ENCODE results near the gene CNDP1.
"Not testable (repeated sequence)": the region's sequence is repeated elsewhere in the genome, so short reads cannot be mapped to it uniquely, and the experiment has no call there.

CNDP1 gene

GRCh38 chr18:74497324-74497676 lies 37.0 kb upstream of the CNDP1 start:
- H3K27ac ChIP-seq = peak overlapping the region; percentile 81 to 92
- H3K4me3 ChIP-seq = peak overlapping the region; percentile 68 to 96
- H3K9me3 ChIP-seq = no peaks in the 10 kb centered on the region
- DNase-seq = no peak
- TF ChIP-seq CTCF (IDR thresholded peaks at IDR 0.05) = no peak
- H3K4me1 ChIP-seq = peaks cover 0 to 21% (median 13%) of the 10 kb centered on the region in 4 donors
- no peaks in the 10 kb centered on the region for H3K27me3 ChIP-seq
- intact Hi-C loops (cut with DNase I; ENCODE audit: low total_unique reads) = loop anchor here (2.0 to 5.0 kb wide), 3 partner anchors 100 to 350 kb away; partner anchors contain the start of genes CYB5A, FBXO15 and ZNF407
- peaks cover 13 to 20% (median 17%) of the 10 kb centered on the region in 3 donors for H3K36me3 ChIP-seq

- no peak overlapping the region for H3K4me3 ChIP-seq
- H3K36me3 ChIP-seq = peaks cover 18 to 25% (median 22%) of the 10 kb centered on the region in 3 donors
- no peak overlapping the region for H3K27ac ChIP-seq
- no peaks in the 10 kb centered on the region for H3K9me3 ChIP-seq
- TF ChIP-seq CTCF (IDR thresholded peaks at IDR 0.05) = no peak
- no peak for DNase-seq
- intact Hi-C loops (cut with DNase I; ENCODE audit: low total_unique reads) = loop anchor here (2.0 to 5.0 kb wide), 3 partner anchors 99 to 351 kb away; partner anchors contain the start of genes CYB5A, FBXO15 and ZNF407
- H3K4me1 ChIP-seq = peaks cover 0 to 21% (median 13%) of the 10 kb centered on the region in 4 donors
- no peaks in the 10 kb centered on the region for H3K27me3 ChIP-seq
Measured at GRCh38 chr18:74497778-74498177, 36.5 kb upstream of the CNDP1 start.

GRCh38 chr18:74498712-74499627 lies 35.3 kb upstream of the CNDP1 start:
- Histone ChIP-seq H3K9me3 (no peaks in the 10 kb centered on the region), H3K27ac (no peak overlapping the region), H3K4me1 (peaks cover 0 to 21% (median 13%) of the 10 kb centered on the region in 4 donors), H3K36me3 (peaks cover 30 to 37% (median 32%) of the 10 kb centered on the region in 3 donors), H3K4me3 (no peak overlapping the region), H3K27me3 (no peaks in the 10 kb centered on the region)
- no peak for TF ChIP-seq CTCF (IDR thresholded peaks at IDR 0.05)
- intact Hi-C loops (cut with DNase I; ENCODE audit: low total_unique reads) = loop anchor here (5.0 kb wide), 1 partner anchor 207 kb away; the partner anchor contains the start of gene CYB5A
- peak; percentile 45 to 67 for DNase-seq

DNA sequence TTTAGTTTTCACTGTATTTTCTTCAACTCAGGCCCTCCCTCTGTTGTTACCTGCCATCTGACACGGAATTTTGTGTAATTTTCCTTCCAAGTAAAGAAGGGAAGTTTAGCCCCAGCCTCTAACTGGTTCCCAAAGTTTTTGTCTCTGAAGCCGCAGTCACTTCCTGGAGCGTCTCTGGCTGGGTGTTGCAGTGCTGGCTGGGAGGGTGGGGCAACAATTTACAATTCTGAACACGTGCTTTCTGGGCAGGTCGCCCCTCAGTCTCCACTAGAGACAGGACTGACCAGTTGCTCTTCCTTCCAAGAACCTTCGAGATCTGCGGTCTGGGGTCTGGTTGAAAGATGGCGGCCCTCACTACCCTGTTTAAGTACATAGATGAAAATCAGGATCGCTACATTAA lies 34.7 kb upstream of the CNDP1 start:
- Histone ChIP-seq H3K4me3 (no peak overlapping the region), H3K36me3 (peaks cover 37 to 43% (median 39%) of the 10 kb centered on the region in 3 donors), H3K4me1 (peaks cover 0 to 21% (median 13%) of the 10 kb centered on the region in 4 donors), H3K27me3 (no peaks in the 10 kb centered on the region), H3K9me3 (no peaks in the 10 kb centered on the region), H3K27ac (no peak overlapping the region)
- DNase-seq = peak; percentile 44 to 76
- intact Hi-C loops (cut with DNase I; ENCODE audit: low total_unique reads) = loop anchor here (5.0 kb wide), 1 partner anchor 207 kb away; the partner anchor contains the start of gene CYB5A
- TF ChIP-seq CTCF (IDR thresholded peaks at IDR 0.05) = no peak

DNA sequence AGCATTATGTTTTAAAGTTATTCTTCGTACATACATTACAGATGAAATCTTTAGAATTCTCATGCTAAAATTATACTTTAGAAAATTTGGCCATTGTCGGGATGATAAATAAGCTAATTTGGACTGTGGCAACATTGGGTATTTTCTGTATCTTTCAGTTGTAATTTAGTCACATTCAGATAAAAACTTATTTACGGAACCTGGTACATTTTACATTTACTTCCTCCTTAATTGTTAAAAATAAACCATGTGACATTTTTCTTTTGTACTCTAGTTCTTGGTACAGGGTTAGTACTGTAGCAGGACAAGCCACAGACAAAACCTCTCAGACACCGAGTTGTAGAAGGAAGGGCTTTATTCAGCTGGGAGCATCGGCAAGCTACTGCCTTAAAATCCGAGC lies 33.9 kb upstream of the CNDP1 start:
- Histone ChIP-seq H3K36me3 (peaks cover 44 to 51% (median 44%) of the 10 kb centered on the region in 3 donors), H3K4me1 (peaks cover 0 to 21% (median 13%) of the 10 kb centered on the region in 4 donors), H3K9me3 (no peaks in the 10 kb centered on the region), H3K27ac (no peak overlapping the region), H3K4me3 (no peak overlapping the region), H3K27me3 (no peaks in the 10 kb centered on the region)
- TF ChIP-seq CTCF (IDR thresholded peaks at IDR 0.05) = no peak
- intact Hi-C loops (cut with DNase I; ENCODE audit: low total_unique reads) = no loop called here
- no peak for DNase-seq

- Histone ChIP-seq H3K36me3 (peaks cover 46 to 55% (median 46%) of the 10 kb centered on the region in 3 donors), H3K4me1 (peaks cover 0 to 21% (median 13%) of the 10 kb centered on the region in 4 donors)
- H3K4me3 ChIP-seq; intact Hi-C loops (cut with DNase I; ENCODE audit: low total_unique reads); H3K27me3 ChIP-seq; H3K27ac ChIP-seq; H3K9me3 ChIP-seq: not testable (repeated sequence)
- peak in 1 of 2 donors; percentile 27 for DNase-seq
Measured at GRCh38 chr18:74500774-74501173, 33.5 kb upstream of the CNDP1 start.

All from tibial artery (tissue), 4 donors.